ENCODE results near the gene CDKN2A. TPM values are rescaled to one million over a fixed set of nuclear protein-coding genes. Genes with fewer than 3 reads are reported as not detected.

CDKN2A gene
- total and polyA plus RNA-seq, 3 donors from 2014 or later, result 12.9 to 67.5 (median 20.4) TPM

GRCh38 chr9:21991072-21991959 lies 2.9 kb downstream of the CDKN2A start:
- H3K27ac ChIP-seq, result no peak overlapping the region
- DNase-seq, result no peak
- TF ChIP-seq POLR2A (IDR thresholded peaks at IDR 0.05), result no peak
- TF ChIP-seq, protein P1, sequence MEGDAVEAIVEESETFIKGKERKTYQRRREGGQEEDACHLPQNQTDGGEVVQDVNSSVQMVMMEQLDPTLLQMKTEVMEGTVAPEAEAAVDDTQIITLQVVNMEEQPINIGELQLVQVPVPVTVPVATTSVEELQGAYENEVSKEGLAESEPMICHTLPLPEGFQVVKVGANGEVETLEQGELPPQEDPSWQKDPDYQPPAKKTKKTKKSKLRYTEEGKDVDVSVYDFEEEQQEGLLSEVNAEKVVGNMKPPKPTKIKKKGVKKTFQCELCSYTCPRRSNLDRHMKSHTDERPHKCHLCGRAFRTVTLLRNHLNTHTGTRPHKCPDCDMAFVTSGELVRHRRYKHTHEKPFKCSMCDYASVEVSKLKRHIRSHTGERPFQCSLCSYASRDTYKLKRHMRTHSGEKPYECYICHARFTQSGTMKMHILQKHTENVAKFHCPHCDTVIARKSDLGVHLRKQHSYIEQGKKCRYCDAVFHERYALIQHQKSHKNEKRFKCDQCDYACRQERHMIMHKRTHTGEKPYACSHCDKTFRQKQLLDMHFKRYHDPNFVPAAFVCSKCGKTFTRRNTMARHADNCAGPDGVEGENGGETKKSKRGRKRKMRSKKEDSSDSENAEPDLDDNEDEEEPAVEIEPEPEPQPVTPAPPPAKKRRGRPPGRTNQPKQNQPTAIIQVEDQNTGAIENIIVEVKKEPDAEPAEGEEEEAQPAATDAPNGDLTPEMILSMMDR (IDR thresholded peaks at IDR 0.05), result no peak
- H3K36me3 ChIP-seq (ENCODE audit: low read depth, missing control alignments), result no peaks in the 10 kb centered on the region
- H3K4me3 ChIP-seq, result no peak overlapping the region
- intact Hi-C loops (cut with DNase I; ENCODE audit: low total_unique reads), result no loop called here
- H3K4me1 ChIP-seq, result peaks cover 5% of the 10 kb centered on the region
- no peaks in the 10 kb centered on the region for H3K9me3 ChIP-seq
- no peaks in the 10 kb centered on the region for H3K27me3 ChIP-seq
- 88 to 91% methylated on average over 5 of the region's 5 CpGs for WGBS, 2 donors

GRCh38 chr9:21989440-21990189 lies 4.6 kb downstream of the CDKN2A start:
- Histone ChIP-seq H3K9me3 (no peaks in the 10 kb centered on the region), H3K27ac (no peak overlapping the region), H3K27me3 (no peaks in the 10 kb centered on the region), H3K4me1 (no peaks in the 10 kb centered on the region), H3K4me3 (peak overlapping the region in 1 of 2 donors; percentile 8), H3K36me3 (ENCODE audit: low read depth, missing control alignments) (no peaks in the 10 kb centered on the region)
- DNase-seq, result no peak
- no peak for TF ChIP-seq POLR2A (IDR thresholded peaks at IDR 0.05)
- intact Hi-C loops (cut with DNase I; ENCODE audit: low total_unique reads), result no loop called here
- WGBS, 2 donors, result 18 to 22% methylated on average over 29 to 35 of the region's 35 CpGs

GRCh38 chr9:21988056-21988990 lies 5.9 kb downstream of the CDKN2A start:
- Histone ChIP-seq H3K27me3 (no peaks in the 10 kb centered on the region), H3K27ac (no peak overlapping the region), H3K4me1 (no peaks in the 10 kb centered on the region), H3K4me3 (no peak overlapping the region), H3K36me3 (ENCODE audit: low read depth, missing control alignments) (no peaks in the 10 kb centered on the region), H3K9me3 (no peaks in the 10 kb centered on the region)
- intact Hi-C loops (cut with DNase I; ENCODE audit: low total_unique reads), result no loop called here
- no peak for DNase-seq
- TF ChIP-seq POLR2A (IDR thresholded peaks at IDR 0.05), result no peak
- TF ChIP-seq, protein P1 (IDR thresholded peaks at IDR 0.05), result no peak
- 39 to 42% methylated on average over 9 of the region's 9 CpGs for WGBS, 2 donors

DNA sequence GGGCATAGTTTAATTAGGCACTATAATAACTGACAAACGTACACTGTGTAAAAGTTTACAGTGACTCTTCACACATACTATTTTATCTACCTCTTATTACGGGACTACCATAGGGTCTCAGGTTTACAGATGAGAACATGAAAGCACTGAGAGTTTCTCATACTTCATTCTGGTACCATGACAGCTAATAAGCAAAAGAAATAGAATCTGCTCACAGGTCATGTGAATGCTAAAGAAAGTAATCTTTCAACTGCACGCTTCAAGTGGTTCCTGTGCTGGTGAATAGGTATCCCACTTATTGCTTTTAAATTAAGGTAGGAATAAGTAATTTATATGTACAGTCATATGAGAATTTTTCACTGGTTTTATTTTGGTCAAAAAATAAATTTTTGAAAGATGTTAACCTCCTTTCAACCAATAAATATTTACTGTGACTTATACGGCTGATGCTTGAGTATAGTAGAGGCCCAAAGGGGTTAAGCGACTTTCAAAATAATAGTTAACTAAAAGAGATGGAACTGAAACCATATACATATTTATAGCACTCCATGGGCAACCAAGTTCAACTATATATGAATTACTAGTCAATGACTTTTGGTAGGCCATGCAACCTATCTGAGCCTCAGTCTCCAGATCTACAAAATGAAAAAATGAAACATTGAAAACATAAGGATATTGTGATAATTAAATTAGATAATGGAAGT lies 8.1 kb downstream of the CDKN2A start:
- intact Hi-C loops (cut with DNase I; ENCODE audit: low total_unique reads), result no loop called here
- 81 to 82% methylated on average over 5 of the region's 5 CpGs for WGBS, 2 donors
- Histone ChIP-seq H3K36me3 (ENCODE audit: low read depth, missing control alignments) (no peaks in the 10 kb centered on the region), H3K9me3 (no peaks in the 10 kb centered on the region), H3K27ac (no peak overlapping the region), H3K27me3 (no peaks in the 10 kb centered on the region), H3K4me1 (no peaks in the 10 kb centered on the region), H3K4me3 (no peak overlapping the region)
- TF ChIP-seq, protein P1 (IDR thresholded peaks at IDR 0.05), result no peak
- TF ChIP-seq POLR2A (IDR thresholded peaks at IDR 0.05), result no peak
- DNase-seq, result no peak
